ENCODE data around the gene ACYP1.
"Not testable (repeated sequence)": the region's sequence is repeated elsewhere in the genome, so short reads cannot be mapped to it uniquely, and the experiment has no call there.

ACYP1 gene

DNA sequence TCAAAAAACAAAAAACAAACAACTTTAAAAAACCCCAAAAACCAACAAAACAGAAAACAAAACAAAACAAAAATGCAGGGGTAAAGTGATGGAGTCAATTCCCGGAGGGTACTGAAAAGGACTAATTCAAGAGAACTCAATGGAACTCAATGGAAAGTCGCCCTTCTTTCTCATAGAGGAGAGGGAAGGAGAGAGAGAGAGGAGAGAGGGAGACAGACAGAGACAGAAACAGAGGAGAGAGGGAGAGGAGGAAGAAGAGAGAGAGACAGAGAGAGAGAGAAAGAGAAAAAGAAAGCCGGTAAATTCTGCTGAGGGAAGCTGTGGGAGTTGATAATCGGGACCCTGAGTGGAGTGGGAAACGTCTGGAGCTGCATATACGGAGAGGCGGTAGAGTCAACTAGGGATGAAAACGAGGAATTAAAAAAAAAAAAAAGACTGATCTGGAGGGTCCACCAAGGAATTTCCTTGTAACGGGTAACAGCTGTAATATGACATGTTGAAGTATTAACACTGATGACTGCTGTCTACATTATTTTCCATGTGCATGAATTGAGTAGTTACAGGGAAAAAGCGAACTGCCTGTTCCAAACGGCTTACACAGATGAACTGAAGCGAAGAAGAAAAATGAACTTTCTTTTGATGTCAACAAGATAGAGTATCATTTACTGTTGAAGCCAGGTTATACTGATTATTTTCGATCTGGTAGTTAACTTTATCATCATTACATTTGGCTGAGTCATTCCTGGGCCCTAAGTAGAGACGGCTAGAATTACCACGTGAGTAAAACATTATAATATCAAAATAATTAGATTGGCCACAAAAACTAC lies 4.7 kb upstream of the ACYP1 start:
- no peak for DNase-seq

DNA sequence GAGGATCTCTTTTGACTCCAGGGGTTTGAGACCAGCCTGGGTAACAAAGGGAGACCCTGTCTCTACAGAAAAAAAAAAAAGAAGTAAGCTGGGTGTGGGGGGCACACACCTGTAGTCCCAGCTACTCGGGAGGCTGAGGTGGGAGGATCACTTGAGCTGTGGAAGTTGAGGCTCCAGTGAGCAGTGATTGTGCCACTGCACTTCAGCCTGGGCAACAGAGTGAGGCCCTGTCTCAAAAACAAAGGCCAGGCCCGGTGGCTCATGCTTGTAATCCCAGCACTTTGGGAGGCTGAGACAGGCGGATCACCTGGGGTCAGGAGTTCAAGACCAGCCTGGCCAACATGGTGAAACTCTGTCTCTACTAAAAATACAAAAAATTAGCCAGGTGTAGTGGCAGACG lies 3.9 kb upstream of the ACYP1 start:
- not testable (repeated sequence) for DNase-seq

DNA sequence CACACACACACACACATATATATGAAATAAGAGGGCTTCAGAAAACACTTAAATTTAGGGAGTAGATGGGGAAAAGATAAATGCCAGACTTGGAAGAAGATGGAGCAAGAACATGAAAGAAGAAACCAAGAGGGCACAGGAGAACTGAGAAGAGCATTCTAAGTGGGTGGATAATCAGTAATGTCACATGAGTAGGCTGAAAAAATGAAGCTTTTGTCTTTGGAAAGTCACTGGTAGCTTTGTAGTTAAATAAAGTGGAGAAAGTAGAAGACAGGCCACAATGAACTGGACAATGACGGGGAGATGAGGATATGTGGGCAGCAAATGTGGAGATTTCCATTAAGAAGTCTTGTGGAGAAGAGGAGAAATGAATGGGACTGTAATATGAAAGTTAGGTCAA lies 3.4 kb upstream of the ACYP1 start:
- DNase-seq = no peak

DNA sequence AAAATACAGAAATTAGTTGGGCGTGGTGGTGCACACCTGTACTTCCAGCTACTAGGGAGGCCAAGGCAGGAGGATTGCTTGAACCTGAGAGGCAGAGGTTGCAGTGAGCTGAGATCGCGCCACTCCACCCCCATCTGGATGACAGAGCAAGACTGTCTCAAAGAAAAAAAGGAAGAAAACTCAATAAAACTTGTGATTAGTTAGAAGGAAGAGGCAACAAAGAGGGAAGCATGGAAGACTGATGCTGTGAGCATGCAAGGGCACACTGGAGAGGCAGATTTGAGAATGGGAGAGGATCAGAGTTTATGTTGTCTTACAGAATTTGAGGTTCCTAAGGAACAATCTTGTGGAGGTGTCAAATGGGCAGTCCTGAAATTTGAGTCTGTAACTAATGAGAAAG lies 2.9 kb upstream of the ACYP1 start:
- DNase-seq = no peak

DNA sequence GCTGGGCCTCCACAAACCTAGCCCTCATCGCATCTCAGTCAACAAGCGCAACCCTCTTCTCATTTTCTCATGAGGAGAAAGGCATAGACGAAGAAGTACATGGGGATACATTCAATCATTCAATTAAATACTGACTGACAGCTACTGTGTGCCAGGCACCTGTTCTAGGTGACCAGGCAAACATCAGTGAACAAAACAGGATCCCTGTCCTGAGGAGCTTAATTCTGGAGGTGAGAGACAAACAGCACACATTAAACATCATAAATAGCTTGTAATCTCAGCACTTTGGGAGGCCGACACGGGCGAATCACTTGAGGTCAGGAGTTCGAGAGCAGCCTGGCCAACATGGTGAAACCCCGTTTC lies 362 bp upstream of the ACYP1 start:
- DNase-seq = no peak

DNA sequence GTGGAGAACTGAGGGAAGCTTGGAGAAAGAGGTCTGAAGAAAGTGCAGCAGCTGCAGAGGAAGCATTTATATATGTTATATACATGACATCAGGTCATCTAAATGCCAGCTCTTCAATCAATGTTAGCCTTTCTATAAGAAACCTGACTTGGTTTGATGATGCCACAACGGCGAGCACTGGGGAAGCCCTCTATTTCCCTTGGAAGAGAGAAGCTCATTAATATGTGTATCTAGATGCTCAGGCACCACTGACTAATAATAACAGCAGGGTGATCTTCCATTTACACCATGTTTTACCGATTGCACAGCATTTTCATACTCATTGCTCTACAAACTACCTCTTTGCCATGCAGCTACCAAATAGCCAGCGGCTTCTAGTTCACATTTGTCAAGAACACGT lies 811 bp downstream of the ACYP1 start:
- DNase-seq = no peak

DNA sequence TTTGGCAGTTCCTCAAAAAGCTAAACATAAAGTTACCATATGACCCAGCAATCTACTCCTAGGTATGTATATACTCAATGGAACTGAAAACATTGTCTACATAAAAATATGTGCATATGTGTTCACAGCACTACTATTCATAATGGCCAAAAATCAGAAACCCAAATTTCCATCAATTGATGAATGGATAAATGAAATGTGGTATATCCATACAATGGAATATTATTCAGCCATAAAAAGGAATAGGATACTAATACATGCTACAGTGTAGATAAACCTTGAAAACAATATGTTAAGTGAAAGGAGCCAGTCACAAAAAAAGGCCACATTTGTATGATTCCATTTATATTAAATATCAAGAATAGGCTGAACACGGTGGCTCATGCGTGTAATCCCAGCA lies 3.4 kb downstream of the ACYP1 start:
- DNase-seq = no peak

DNA sequence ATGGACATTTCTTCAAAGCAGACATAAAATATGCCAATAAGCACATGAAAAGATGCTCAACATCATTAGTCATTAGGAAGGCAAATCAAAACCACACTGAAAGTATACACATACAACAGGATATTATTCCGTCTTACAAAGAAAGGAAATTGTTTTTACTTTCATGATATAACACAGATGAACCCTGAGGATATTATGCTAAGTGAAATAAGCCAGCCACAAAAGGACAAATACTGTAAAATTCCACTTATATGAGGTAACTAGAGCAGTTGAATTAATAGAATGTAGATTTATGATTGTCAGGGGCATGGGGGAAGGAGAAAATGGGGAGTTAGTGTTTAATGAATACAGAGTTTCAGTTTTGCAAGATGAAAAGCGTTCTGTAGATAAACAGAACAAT lies 4.2 kb downstream of the ACYP1 start:
- no peak for DNase-seq

DNA sequence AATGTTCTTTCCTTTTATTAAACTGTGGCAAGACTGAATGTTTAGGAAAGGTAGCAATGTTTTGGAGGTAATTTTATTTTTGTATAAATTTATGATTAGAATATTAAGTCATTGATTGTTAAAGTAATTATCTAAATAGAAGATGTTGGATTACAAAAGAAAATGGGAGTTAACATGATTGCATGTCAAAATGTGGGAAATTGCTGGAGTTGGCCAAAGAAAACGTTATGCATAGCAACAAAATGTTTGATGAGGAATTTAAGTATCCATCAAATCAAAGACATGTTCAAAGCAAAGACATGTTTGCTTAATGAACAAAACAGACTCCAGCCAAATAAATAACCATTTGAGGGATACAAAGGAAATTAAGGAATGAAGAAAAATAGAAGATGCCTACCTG lies 9.4 kb downstream of the ACYP1 start:
- no peak for DNase-seq

DNA sequence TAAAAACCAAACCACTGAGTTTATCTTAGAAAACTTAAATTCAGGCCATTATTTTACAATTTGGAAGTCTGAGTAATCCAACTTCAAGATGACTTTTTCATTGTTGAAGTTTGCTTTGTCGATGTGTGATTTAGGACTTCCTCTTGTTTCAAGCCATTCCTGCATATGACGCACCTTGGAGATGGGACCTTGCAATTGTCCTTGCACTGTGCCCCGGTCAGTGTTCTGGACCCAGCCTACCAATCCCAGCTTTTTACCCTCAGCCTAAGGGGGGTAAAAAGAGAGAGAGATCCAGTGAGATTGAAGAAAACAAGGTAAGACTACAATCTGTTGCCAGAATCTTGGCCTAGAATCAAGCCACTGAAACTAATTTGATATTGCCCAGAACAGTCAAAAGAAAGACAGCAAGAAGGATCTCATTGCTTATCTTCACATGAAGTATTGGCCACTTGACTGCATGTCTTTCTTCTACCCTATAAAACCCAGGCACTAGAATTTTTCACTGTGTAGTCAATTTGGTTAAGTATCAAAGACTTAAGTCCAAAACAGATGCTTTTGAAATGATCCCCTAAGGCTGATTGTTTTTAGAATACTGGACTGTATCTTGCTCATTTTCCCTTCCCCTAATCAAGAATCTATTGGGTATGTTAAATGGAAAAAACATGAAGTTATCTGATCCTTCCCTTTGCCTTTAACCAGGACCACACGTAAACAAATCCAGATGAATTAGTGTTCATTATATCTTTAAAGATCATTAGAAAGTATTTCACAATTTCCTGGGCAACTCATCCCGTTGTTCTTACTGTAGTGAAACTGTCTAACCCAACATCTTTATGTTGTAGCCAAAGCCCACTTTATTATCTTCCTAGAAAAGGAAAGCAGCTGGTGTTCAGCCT lies 10.2 kb downstream of the ACYP1 start:
- no peak for DNase-seq

DNA sequence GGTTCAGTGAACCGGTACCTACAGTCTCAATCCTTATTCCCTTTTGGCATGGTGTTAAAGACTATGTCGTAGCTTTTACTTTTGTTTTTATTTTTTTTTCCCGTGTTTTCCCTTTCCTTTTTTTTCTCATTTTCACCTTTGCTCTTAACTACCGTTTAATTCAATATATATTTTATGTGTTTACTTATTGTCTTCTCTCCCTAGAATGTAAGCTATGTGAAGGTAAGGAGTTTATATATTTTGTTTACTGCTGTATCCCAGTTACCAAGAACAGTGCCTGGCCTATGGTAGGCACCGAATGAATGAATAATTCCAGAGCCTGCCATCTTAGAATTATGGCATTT lies 12.3 kb downstream of the ACYP1 start:
- DNase-seq = no peak

DNA sequence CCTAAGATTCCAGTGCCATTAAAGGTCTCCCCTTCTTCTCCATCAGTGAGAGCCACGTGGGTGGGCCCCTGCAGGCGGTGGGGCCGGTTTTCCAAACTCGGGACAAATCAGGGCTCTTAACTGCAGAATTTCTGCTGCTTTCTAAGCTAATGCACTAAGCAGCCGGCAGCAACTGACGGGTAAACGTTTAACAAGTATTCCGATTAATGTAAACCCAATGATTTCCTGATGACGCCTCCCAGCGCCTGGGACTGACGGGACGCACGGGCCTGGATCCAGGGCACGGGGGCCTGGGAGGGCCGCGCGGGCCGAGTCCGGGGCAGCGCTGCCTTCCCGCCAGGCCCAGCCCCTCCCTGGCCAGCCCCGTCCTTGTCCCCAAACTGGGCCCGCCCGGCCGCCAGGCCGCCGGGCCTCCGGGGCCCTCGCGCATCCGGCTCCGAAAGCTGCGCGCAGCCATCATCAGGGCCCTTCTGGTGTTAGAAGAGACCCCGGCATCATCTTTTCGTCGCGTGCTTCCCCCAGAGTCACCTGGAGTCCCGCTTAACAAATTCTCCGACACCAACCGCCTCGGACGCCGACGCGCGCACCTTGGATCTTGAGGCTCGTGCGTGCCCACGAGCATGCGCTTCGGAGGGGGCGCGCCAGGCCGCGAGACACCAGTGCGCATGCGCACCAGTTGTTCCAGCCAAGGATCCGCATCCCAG lies 12.8 kb downstream of the ACYP1 start, which contains the start of gene MLH3:
Gene MLH3, minus strand, starts transcription at position 616 of the 704 bp plus-strand sequence. CDS start 1,812 bp downstream, outside the sequence.
- DNase-seq = peak; percentile 77 to 87

DNA sequence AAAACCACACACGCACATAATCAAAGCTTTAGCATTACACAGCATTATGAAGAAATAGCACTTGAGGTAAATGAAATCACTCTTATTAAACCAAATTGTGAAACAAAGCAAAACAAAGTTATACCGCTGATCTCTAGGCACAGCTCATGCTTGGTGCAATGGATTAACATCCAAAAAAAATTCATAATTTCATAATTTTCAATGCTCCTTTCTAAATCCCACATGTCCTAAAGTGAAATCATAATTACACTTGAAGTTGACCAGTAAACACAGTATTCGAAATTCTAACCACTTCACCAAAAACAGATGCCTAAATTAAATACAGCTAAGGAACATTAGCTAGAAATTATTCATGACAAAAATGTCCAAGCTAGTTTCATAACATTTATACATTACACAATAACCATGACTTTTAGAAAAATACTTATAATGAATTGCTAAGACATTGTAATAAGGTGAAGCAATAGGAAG lies 14.1 kb downstream of the ACYP1 start:
- DNase-seq = no peak

DNA sequence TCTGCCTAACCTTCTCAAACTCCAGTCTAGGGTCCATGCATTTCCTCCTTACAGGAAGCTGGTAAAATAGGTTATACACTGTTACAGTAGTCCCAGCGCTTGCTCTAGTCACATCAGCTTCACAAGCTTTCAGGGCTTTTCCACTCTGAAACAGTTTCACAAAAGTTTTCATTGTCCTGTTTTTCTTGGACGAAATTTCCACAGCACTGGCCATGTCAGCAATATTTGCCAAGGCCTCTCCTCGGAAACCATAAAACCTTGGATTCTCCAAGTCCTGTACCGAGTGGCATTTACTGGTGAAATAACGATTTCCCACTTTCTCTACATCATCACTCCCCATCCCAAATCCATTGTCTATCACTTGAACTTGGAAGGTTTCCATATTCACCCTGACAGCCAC lies 14.7 kb downstream of the ACYP1 start:
- no peak for DNase-seq

DNA sequence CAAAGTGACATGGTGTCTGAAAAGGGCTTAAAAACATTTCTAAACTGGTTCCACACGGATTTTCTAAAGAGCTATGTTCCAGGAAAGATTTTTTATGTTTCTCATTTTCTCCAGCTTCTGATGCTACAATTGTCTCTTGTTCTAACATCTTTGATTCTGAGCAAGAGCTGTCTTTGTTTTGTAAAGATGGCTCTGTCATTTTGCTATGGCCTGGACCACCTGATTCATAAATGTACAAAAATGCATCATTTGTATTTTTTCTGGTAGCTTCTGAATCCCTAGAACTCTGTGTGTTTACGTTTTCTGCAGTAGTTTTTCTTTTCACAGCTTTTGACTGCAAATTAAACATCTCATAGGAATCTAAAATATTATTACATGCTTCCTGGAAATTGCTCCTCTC lies 15.7 kb downstream of the ACYP1 start:
- DNase-seq = no peak

DNA sequence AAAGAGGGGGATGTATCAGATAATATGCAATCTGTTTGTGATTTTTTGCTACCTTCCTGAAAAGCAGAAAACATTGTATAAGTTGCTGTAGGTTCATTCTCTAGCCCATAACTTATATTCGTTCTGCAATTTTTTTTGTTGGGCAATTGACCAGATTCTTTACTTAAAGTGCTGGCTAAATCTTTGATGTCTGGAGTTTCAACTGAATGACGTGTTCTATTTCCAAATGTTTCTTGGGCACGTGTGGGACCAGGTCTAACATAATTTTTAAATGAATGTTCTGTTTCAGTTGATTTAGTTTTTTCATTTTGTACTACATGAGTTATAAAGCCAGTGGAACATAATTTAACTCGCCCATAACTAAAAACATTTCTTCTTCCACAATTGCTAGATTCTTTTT lies 16.3 kb downstream of the ACYP1 start:
- no peak for DNase-seq

DNA sequence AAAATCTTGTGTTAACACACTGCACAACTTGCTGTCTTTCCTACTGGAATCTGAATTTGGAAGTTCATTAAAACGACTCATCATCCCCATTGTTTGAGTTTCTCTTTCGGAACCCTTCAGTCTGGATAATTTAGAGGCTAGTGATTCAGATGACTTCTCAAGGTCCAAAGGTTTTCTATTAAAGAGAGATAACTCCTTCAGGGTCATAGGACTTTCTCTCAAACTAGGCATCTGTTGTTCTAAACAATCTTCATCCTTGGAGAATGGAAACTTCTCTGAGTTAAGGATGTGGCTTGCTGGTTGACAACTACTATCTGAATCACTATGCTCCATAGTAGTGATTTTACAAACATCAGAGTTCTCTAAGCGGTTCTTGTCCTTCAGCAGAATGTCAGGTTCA lies 16.9 kb downstream of the ACYP1 start:
- DNase-seq = no peak

DNA sequence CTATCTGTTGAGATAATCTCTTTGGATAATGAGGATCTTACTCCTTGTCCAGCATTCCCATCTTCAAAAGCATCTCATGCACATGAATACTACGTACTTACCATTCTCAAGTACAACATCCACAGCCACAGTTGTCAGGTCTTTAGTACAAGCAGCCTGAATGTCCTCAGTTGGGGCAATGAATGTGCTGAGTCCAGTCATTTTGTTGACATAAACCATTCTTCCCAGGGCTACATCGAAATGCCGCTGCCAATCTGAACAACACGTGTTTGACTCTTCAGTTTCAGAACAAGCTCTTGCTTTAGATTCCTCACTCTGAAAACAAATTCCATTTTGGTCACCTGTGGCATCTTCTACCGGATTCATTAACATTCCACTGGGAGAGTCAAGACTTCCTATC lies 17.5 kb downstream of the ACYP1 start:
- DNase-seq = no peak

DNA sequence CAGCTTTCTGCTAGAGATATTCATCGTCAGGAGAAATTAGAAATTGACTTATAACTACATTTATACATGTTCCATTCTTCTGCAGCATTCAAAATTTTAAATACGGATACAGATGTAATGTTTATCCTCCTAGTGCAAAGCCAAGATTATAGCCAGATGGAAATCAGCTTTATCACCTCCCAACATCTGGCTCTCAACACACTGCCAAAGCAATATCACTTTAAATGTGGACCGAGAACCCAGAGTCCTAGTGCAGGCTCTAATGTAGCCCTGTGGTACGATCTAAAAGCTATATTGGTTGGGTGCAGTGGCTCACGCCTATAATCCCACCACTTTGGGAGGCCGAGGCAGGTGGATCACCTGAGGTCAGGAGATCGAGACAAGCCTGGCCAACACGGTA lies 19.1 kb downstream of the ACYP1 start:
- no peak for DNase-seq

DNA sequence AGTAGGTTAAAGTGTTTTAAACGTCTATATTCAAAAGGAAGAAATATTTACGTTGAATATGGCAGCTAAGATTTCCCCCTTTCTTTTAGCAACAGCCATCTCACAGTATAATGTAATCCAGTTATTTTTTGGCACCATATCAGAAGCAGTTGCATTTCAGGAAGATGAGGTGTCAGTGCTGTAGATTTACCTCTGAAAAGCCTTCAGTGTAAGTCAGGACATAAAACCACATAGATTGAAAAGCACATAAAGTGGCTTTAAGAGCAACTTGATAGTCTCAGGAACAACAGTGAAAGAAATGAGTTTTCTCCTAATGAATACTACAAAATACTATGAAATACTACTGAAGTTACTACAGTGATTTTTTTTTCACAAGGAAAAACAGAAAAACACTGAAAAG lies 19.5 kb downstream of the ACYP1 start:
- no peak for DNase-seq

DNA sequence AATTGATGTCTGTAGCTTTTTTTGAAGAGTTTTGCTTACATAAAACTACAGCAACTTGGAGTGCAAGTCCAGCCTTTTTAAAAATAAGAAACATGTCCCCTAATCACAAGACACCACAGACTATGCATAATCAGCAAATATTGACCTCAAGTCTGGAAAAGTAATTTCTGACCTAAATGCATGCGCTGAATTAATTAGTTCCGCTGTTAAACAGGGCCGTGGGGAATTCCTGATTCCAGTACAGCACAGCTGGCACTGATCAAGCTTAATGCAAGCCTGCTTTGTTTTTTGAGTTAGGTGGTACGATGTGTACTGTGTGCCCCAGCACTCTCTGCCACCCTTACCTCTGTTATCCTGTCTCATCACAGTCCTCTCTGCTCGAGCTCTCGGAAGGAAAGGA lies 21.8 kb downstream of the ACYP1 start:
- no peak for DNase-seq

DNA sequence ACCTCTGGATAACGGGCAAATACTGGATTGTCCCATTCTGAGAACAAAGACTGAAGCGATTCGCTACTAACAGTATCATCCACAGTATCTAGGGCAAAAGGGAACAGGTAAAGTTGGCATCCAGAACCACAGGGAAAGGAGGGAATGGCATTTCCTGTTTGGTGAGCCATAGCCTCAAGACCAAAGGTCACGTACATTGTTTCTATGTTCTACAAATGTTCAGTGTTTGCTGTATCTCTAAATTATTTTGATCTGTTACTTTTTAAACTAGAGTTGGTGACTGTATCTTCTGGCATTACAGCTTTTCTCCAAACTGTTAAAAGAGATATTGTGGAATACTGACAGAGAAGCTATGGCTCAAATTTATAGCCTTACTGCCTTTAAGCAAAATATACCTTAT lies 22.2 kb downstream of the ACYP1 start:
- no peak for DNase-seq

DNA sequence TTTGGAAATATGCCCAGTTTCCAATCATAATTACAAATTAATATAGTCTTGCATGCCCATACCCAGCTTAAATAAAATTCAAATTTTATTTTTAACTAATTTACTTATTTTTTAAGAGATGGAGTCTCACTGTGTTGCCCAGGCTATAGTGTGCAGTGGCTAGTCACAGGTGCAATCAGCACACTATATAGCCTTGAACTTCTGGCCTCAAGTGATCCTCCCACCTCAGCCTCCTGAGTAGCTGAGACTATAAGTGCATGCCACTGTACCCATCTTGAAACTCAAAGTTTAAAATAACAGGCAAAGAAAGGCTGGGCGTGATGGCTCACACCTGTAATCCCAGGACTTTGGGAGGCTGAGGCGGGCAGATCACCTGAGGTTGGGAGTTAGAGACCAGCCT lies 22.9 kb downstream of the ACYP1 start:
- no peak for DNase-seq

DNA sequence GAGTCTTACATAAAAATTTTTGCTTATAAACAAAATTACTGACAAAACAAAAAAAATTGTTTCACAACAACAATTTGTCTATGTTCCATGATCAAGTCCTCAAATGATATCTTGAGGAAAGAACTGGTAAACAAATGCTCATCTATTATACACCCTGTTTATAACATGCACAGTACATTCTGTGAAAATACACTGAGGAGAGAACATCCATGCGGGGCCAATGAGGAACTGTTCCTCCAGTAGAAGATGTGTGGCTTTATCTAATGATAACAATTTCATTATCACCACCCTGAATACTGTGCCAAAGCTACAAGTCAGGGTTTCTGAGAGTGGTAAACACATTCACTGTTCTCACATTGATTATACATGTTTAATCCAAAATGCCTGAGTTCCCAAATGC lies 23.3 kb downstream of the ACYP1 start:
- DNase-seq = no peak

All from NCI-H1930 (cell line).